Measurements from ENCODE around the gene TTC33.

Gene TTC33

GRCh38 chr5:40560474-40561110 lies 195.2 kb downstream of the TTC33 start:
- no peak for TF ChIP-seq CTCF (IDR thresholded peaks at IDR 0.05; ENCODE audit: borderline replicate concordance, insufficient read depth, low read depth, low read length)
- no peak overlapping the region for H3K4me3 ChIP-seq (ENCODE audit: low read depth, low read length)

DNA sequence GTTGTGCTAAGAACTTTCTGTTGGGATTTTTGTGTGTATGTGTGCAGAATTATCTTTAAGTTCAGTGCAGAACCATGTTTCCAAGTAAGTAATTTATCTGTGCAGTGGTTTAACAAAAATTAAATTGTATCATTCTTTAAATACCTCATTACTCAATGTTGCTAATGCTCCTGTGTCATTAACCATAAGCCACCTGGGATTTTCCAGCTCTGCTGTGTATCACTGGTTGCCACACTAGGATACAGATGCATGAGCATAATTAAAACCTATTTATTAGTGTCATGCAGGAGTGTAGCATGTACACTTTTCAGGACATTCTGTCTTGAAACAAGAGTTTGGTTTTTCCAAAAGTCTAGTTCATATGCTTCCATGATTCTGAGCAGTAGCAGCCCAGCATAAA lies 196.5 kb downstream of the TTC33 start:
- H3K4me3 ChIP-seq (ENCODE audit: low read depth, low read length), result no peak overlapping the region
- TF ChIP-seq CTCF (IDR thresholded peaks at IDR 0.05; ENCODE audit: borderline replicate concordance, insufficient read depth, low read depth, low read length), result no peak

GRCh38 chr5:40557501-40557900 lies 198.3 kb downstream of the TTC33 start:
- no peak for TF ChIP-seq CTCF (IDR thresholded peaks at IDR 0.05; ENCODE audit: borderline replicate concordance, insufficient read depth, low read depth, low read length)
- H3K4me3 ChIP-seq (ENCODE audit: low read depth, low read length), result no peak overlapping the region

DNA sequence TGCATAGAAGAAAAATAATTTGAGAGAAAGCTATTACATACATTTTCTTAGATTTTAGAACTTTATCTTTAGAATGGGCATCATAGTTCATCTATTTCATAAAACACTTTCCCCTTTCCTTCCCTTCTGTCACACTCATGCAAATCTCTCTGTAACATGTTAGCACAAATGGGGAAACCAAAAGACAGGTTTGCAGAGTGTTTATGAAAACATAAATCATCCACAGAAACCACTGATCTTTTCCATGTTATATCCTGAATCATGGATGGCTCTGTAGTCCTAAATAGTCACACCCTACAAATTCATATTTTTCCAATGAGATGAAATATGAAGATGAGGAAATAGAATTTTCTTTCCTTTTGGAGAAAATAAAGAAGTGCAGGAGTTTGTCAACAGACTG lies 198.9 kb downstream of the TTC33 start:
- H3K4me3 ChIP-seq (ENCODE audit: low read depth, low read length), result no peak overlapping the region
- no peak for TF ChIP-seq CTCF (IDR thresholded peaks at IDR 0.05; ENCODE audit: borderline replicate concordance, insufficient read depth, low read depth, low read length)

DNA sequence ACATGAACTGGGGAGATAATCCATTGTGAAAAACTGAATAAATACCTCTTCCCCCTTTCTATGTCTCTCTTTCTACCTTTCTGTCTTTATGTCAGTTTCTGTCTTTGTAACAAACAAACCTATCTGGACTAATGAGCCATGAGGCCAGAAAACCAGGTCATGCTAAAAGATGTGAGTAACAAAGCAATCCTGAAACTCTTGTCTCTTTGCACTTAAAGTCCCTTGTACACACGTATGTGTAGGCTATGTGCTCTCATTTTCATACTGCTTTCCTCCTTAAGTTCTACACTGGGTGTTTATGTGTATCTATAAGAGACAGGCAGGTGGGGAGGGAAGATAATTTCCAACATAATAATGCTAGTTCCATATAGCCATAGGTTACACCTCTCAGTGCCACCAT lies 199.9 kb downstream of the TTC33 start:
- TF ChIP-seq CTCF (IDR thresholded peaks at IDR 0.05; ENCODE audit: borderline replicate concordance, insufficient read depth, low read depth, low read length), result no peak
- no peak overlapping the region for H3K4me3 ChIP-seq (ENCODE audit: low read depth, low read length)

DNA sequence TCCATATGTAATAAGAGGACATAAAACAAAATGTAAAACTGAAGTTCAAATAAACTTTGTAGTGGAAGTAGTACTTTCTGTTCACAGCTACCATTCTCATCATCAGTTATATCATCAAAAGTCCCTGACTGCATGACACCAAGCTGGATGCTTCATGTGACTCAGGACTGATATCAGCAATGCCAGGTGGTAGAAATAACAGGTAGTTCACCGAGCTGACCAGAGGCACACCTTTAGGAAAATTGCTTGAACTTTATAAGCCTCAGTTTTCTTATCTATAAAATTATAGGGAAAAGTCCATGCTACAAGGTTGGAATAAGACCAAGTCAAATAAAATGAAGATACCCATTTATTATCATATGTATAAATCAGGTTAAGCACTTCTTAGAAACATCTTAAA lies 200.9 kb downstream of the TTC33 start:
- H3K4me3 ChIP-seq (ENCODE audit: low read depth, low read length), result no peak overlapping the region
- TF ChIP-seq CTCF (IDR thresholded peaks at IDR 0.05; ENCODE audit: borderline replicate concordance, insufficient read depth, low read depth, low read length), result no peak

- no peak overlapping the region for H3K4me3 ChIP-seq (ENCODE audit: low read depth, low read length)
- no peak for TF ChIP-seq CTCF (IDR thresholded peaks at IDR 0.05; ENCODE audit: borderline replicate concordance, insufficient read depth, low read depth, low read length)
Measured at GRCh38 chr5:40554054-40554453, 201.7 kb downstream of the TTC33 start.
